KBM-7 (cell line): ENCODE data around the gene LARP1B.
"Not testable (repeated sequence)": the region's sequence is repeated elsewhere in the genome, so short reads cannot be mapped to it uniquely, and the experiment has no call there.

Source experiments
- DNase-seq: peaks from one replicate; pipeline ENCODE4 v3.0.0-alpha.2; 2015
- in situ Hi-C: fragments of 300-500 bp; cut with MboI; formaldehyde crosslinking; loops from 2 replicates; pipeline ENCODE4 v1.14.3; 2020; ENCODE audit warnings: low sequenced_read_pairs, low pct_unique_long_range_greater_than_20kb, mixed read lengths

The LARP1B gene

GRCh38 chr4:128256539-128256938 lies 195.4 kb downstream of the LARP1B start:
- in situ Hi-C loops, result no loop called here
- DNase-seq, result no peak

GRCh38 chr4:128258166-128258565 lies 197.1 kb downstream of the LARP1B start:
- DNase-seq, in situ Hi-C loops: not testable (repeated sequence)

GRCh38 chr4:128259889-128260288 lies 198.8 kb downstream of the LARP1B start:
- not testable (repeated sequence) for DNase-seq

More at GRCh38 chr4:128259889-128260288, 198.8 kb downstream of the LARP1B start:
- in situ Hi-C loops, result not testable (repeated sequence)
